RWPE2 (cell line): ENCODE measurements around the gene KCTD20.
"Not testable (repeated sequence)": the region's sequence is repeated elsewhere in the genome, so short reads cannot be mapped to it uniquely, and the experiment has no call there.

Experiments used
- ATAC-seq: fragments of 200-7000 bp; cut with Tn5 transposase; 3 replicates; pipeline ENCODE4 v1.9.1; 2021; ENCODE audit warnings: low read depth
- DNase-seq: peaks from one replicate; pipeline ENCODE4 v3.0.0-alpha.2; 2020; ENCODE audit warnings: low spot score
- H3K27ac ChIP-seq: fragments of 450-650 bp; 2 replicates; pipeline ENCODE4 v1.5.1; 2017; ENCODE audit warnings: mild to moderate bottlenecking; ENCODE audit not compliant: poor library complexity, severe bottlenecking
- H3K27me3 ChIP-seq: fragments of 250-450 bp; sonication (Bioruptor Pico); 2 replicates; pipeline ENCODE4 v1.5.1; 2021; ENCODE audit warnings: mild to moderate bottlenecking, moderate library complexity; ENCODE audit not compliant: insufficient read depth, poor library complexity, severe bottlenecking
- H3K36me3 ChIP-seq: fragments of 250-450 bp; sonication (Bioruptor Pico); 2 replicates; pipeline ENCODE4 v1.5.1; 2020; ENCODE audit warnings: low read depth, mild to moderate bottlenecking, moderate library complexity
- H3K4me1 ChIP-seq: fragments of 250-450 bp; sonication (Bioruptor Pico); 2 replicates; pipeline ENCODE4 v1.5.1; 2021; ENCODE audit warnings: mild to moderate bottlenecking, moderate library complexity; ENCODE audit not compliant: insufficient read depth, poor library complexity, severe bottlenecking
- H3K4me3 ChIP-seq: fragments of 250-450 bp; sonication (Bioruptor Pico); 2 replicates; pipeline ENCODE4 v1.5.1; 2021; ENCODE audit warnings: mild to moderate bottlenecking, moderate library complexity; ENCODE audit not compliant: severe bottlenecking
- H3K9me3 ChIP-seq: fragments of 250-450 bp; sonication (Bioruptor Pico); 2 replicates; pipeline ENCODE4 v1.5.1; 2021; ENCODE audit warnings: mild to moderate bottlenecking, moderate library complexity; ENCODE audit not compliant: severe bottlenecking
- CTCF ChIP-seq: fragments of 450-650 bp; IDR thresholded peaks from one replicate; pipeline ENCODE4 v1.5.1; 2017; ENCODE audit warnings: mild to moderate bottlenecking, moderate library complexity; ENCODE audit not compliant: poor library complexity, severe bottlenecking

Gene KCTD20

DNA sequence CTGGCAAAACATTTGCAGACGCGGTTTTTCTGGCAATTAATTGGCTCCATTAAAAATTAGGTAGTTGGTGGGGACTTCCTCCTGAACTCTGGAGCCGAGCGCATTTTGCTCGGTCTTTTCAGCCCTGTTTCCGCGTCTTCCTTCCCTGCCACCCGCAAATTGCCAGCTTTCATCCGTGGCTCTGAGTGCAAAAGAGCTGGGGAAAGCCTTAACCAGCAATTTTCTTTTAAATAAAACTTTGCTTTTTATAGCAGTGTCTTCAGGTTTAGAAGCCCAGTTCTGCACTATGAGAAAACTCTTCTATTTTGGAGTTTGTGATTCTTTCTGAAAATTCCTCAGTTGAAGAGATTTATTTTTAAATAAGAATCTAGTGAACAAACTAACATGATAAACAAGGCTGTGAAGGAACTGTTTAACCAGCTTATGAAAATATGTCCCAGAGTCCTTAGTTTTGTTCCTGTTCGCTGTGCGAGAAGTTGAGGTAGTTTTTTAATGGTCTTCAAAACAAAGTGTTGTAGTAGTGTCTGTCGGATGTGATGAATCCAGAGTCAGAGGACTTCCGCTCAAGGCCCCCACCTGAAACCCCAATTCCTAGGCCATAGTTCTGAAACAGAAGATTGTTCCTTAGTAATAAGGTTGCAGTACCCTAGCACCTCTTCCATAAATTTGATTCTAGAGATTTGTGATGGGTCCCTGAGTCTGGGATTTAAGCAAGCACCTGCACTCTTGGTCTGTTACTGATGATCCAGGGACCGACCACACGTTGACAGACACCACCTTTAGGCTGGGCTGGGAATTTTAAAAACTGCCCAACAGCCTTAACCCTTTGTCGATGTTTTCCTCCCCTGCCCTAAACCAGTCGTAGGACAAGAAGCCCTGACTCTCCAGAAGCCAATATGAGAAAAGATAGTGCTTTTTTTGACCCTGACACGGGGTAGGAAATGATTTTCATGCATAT lies 950 bp downstream of the KCTD20 start:
- peaks cover 13% of the 10 kb centered on the region for H3K36me3 ChIP-seq
- no peaks in the 10 kb centered on the region for H3K9me3 ChIP-seq
- peak overlapping the region; percentile 89 for H3K4me3 ChIP-seq
- peak; percentile 46; the same call in 2 of the 3 replicates for ATAC-seq
- no peaks in the 10 kb centered on the region for H3K27me3 ChIP-seq
- DNase-seq, result no peak
- TF ChIP-seq CTCF, result peak; percentile 43
- peaks cover 24% of the 10 kb centered on the region for H3K4me1 ChIP-seq
- H3K27ac ChIP-seq, result peak overlapping the region; percentile 78

DNA sequence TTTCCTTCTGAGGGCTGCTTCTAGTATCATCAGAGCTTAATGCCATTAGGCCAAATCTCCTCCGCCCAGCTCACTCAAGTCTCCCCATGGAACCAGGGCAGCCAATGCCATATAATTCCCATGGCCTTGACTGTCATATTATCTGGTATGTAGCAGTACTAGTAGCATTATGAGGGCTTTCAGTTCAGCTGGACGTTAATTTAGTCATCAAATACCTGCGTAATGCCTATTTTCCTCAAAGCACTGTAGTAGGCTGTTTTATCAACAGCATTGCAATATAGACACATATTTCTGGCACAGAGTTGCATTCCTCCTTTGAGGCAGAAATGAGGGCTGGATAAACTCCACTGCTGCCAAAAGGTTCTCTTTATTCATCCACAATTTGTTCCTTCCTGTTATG lies 1.7 kb downstream of the KCTD20 start:
- ATAC-seq, result peak; percentile 17; the same call in 1 of the 3 replicates
- DNase-seq, result no peak
- no peaks in the 10 kb centered on the region for H3K27me3 ChIP-seq
- no peak for TF ChIP-seq CTCF
- H3K36me3 ChIP-seq, result peaks cover 19% of the 10 kb centered on the region
- peak overlapping the region; percentile 78 for H3K27ac ChIP-seq
- peak overlapping the region; percentile 89 for H3K4me3 ChIP-seq
- peaks cover 24% of the 10 kb centered on the region for H3K4me1 ChIP-seq
- no peaks in the 10 kb centered on the region for H3K9me3 ChIP-seq

DNA sequence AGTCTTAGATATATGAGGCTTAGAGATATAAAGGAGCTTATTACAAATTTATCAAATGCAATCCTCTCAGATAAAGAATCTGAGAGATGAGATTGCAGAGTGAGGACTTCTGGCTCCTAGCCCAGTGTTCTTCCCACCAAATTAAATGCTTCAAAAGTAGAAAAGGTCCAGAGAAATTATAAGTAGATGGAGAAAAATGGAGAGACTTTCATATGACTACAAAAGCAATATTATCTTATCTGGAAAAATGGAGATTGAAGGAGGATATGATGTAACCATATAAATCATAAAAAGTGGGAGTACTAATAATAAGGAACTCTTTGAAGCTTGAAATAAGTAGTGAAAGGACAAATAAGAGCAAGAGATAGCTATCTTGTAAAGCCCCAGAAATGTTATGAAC lies 2.8 kb downstream of the KCTD20 start:
- DNase-seq, result no peak
- Histone ChIP-seq H3K27me3 (no peaks in the 10 kb centered on the region), H3K4me3 (no peak overlapping the region), H3K36me3 (peaks cover 19% of the 10 kb centered on the region), H3K4me1 (peaks cover 24% of the 10 kb centered on the region), H3K27ac (peak overlapping the region; percentile 78), H3K9me3 (no peaks in the 10 kb centered on the region)
- no peak for TF ChIP-seq CTCF
- ATAC-seq, result no peak

DNA sequence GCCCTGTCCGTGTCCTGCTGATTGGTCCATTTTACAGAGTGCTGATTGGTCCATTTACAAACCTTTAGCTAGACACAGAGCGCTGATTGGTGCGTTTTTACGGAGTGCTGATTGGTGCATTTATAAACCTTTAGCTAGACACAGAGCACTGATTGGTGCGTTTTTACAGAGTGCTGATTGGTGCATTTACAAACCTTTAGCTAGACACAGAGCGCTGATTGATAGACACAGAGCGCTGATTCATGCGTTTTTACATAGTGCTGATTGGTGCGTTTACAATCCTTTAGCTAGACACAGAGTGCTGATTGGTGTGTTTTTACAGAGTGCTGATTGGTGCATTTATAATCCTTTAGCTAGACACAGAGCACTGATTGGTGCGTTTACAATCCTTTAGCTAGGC lies 6.4 kb downstream of the KCTD20 start:
- not testable (repeated sequence) for H3K27ac ChIP-seq, DNase-seq, ATAC-seq, H3K9me3 ChIP-seq, H3K27me3 ChIP-seq, H3K4me3 ChIP-seq
- Histone ChIP-seq H3K4me1 (peaks cover 11% of the 10 kb centered on the region), H3K36me3 (peaks cover 44% of the 10 kb centered on the region)

- H3K9me3 ChIP-seq, H3K4me3 ChIP-seq, H3K4me1 ChIP-seq, H3K27ac ChIP-seq, H3K27me3 ChIP-seq, DNase-seq, ATAC-seq: not testable (repeated sequence)
- peaks cover 49% of the 10 kb centered on the region for H3K36me3 ChIP-seq
Observed at GRCh38 chr6:36452897-36453296, 10.1 kb downstream of the KCTD20 start.
